Measurements from ENCODE around the gene CFL2.

DNA sequence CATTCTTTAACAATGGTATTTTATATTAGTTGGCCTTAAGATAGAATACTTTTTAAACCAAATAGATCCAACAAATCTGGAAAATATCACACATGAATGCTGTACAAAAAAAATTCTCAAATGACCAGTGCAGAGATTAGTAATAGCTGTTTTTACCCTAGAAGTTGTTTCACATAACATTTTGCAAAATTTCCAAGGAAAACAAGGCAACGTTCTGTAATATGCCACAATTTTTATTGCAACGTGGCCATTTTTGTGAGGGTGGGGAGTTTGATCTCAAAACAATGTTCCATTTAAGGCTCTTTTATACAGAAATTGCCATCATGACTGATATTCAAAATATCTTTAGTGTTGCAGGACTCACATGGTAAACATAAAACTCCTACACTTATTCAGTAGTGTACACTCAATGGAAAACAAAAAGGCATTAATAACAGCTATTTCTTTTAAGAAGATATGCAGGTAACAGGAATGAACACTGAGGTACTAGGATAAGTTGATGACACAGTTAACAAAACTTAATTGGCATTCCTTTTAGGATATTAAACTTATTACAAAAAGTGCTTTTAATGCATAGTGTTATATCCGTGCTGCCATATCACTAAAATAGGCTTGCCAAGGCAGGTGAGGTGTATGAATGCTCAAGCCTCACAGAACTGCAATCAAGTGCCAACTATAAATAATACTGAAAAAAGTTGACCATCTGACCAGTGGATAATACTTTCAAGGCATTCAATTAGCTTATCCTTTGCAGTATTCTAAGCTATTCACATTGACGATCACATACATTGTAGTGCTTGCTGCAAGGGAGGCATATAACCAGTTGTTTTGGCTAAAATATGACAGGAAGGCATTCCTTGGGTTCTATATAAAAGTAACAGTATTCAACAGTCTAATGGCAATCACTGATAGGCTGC is 2.3 kb downstream of the CFL2 start:
- TF ChIP-seq POLR2A (IDR thresholded peaks at IDR 0.05; ENCODE audit: low read depth, low read length), result no peak
- no peak for TF ChIP-seq POLR2AphosphoS5 (IDR thresholded peaks at IDR 0.05; ENCODE audit: low read depth, low read length)

Data from GM12892 (cell line).